Suprapubic skin (tissue), 4 donors: Measurements from ENCODE around the gene RALGDS. TPM values are rescaled to one million over a fixed set of nuclear protein-coding genes. Genes with fewer than 3 reads are reported as not detected.
A peak's percentile ranks its signal among the peaks of the same experiment; 100 is the strongest.

Experiments
- DNase-seq, 2 donors: peaks; one replicate each; pipeline ENCODE4 v3.0.0-alpha.2; 2019; ENCODE audit warnings: low spot score in 2 of 2
- H3K27ac ChIP-seq: fragments of 200-600 bp; sonication (generic); one replicate; pipeline ENCODE4 v1.5.1; 2019
- H3K27me3 ChIP-seq: fragments of 200-600 bp; sonication (generic); one replicate; pipeline ENCODE4 v1.5.1; 2019
- H3K36me3 ChIP-seq: fragments of 200-600 bp; sonication (generic); one replicate; pipeline ENCODE4 v1.5.1; 2019
- H3K4me1 ChIP-seq: fragments of 200-600 bp; sonication (generic); one replicate; pipeline ENCODE4 v1.5.1; 2019
- H3K4me3 ChIP-seq: fragments of 200-600 bp; sonication (generic); one replicate; pipeline ENCODE4 v1.5.1; 2019; ENCODE audit warnings: mild to moderate bottlenecking
- H3K9me3 ChIP-seq: fragments of 200-600 bp; sonication (generic); one replicate; pipeline ENCODE4 v1.5.1; 2019
- EP300 ChIP-seq: sonication (generic); formaldehyde crosslinking; IDR thresholded peaks from one replicate; pipeline ENCODE4 v1.6.1; 2017; ENCODE audit warnings: antibody characterized with exemption
- POLR2A ChIP-seq, 2 donors: fragments of 450-650 bp; IDR thresholded peaks; one replicate each; pipeline ENCODE4 v1.6.1; 2017; ENCODE audit warnings: antibody characterized with exemption in 2 of 2, mild to moderate bottlenecking in 2 of 2, moderate library complexity in 2 of 2
- POLR2AphosphoS5 ChIP-seq, 3 donors: sonication (generic); formaldehyde crosslinking; IDR thresholded peaks; one replicate each; pipeline ENCODE4 v1.6.1; 2017; ENCODE audit warnings: antibody characterized with exemption in 3 of 3
- WGBS: methylation state at CpG from one replicate; pipeline ENCODE4 v1.1.5; 2018; 5-methylcytosine and 5-hydroxymethylcytosine counted together
- total RNA-seq, 4 donors: library from RNA; depleted of rRNA; stranded (reverse); fragments of >200 nt; gene quantifications; one replicate each; pipeline ENCODE4 v1.1.0, GENCODE V29; 2016
- TF ChIP-seq, protein P1 (sequence below), 2 donors: fragments of 200-600 bp in 1 of 2; fragments of 450-650 bp in 1 of 2; sonication (generic) in 1 of 2; IDR thresholded peaks; one replicate each; pipeline ENCODE4 v1.5.1; 2016 to 2019; ENCODE audit warnings: antibody characterized with exemption in 2 of 2, mild to moderate bottlenecking in 1 of 2, moderate library complexity in 1 of 2

The RALGDS gene
- total RNA-seq, 4 donors from 2014 or later = 173 to 244 (median 212) TPM

DNA sequence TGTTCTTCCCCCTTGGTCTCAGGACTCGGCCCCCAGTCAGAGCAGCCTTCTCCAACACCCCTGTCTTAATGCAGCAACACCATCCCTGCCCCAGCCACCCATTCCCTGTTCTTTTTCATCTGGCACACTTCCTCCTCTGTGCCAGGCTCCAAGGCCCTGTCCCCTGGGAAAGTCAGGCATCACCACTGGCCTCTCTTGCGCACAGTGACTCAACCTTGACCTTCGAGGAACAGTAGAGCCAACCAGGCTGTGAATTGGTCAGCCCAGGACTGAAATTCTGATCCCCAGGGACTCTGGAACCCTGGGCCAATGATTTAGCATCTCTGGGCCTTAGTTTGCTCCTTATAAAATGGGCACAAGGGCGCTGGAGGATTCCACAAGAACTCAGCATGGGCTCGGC is 10.5 kb upstream of the RALGDS start:
- Histone ChIP-seq H3K27me3 (no peaks in the 10 kb centered on the region), H3K36me3 (no peaks in the 10 kb centered on the region), H3K9me3 (no peaks in the 10 kb centered on the region), H3K27ac (peak overlapping the region; percentile 15), H3K4me3 (no peak overlapping the region), H3K4me1 (peaks cover 94% of the 10 kb centered on the region)
- no peak for DNase-seq
- TF ChIP-seq EP300 (no peak), POLR2AphosphoS5 (IDR thresholded peaks at IDR 0.05) (no peak), POLR2A (IDR thresholded peaks at IDR 0.05) (no peak)
- TF ChIP-seq, protein P1, sequence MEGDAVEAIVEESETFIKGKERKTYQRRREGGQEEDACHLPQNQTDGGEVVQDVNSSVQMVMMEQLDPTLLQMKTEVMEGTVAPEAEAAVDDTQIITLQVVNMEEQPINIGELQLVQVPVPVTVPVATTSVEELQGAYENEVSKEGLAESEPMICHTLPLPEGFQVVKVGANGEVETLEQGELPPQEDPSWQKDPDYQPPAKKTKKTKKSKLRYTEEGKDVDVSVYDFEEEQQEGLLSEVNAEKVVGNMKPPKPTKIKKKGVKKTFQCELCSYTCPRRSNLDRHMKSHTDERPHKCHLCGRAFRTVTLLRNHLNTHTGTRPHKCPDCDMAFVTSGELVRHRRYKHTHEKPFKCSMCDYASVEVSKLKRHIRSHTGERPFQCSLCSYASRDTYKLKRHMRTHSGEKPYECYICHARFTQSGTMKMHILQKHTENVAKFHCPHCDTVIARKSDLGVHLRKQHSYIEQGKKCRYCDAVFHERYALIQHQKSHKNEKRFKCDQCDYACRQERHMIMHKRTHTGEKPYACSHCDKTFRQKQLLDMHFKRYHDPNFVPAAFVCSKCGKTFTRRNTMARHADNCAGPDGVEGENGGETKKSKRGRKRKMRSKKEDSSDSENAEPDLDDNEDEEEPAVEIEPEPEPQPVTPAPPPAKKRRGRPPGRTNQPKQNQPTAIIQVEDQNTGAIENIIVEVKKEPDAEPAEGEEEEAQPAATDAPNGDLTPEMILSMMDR (IDR thresholded peaks at IDR 0.05) = no peak
- 92% methylated on average over 4 of the region's 5 CpGs for WGBS

DNA sequence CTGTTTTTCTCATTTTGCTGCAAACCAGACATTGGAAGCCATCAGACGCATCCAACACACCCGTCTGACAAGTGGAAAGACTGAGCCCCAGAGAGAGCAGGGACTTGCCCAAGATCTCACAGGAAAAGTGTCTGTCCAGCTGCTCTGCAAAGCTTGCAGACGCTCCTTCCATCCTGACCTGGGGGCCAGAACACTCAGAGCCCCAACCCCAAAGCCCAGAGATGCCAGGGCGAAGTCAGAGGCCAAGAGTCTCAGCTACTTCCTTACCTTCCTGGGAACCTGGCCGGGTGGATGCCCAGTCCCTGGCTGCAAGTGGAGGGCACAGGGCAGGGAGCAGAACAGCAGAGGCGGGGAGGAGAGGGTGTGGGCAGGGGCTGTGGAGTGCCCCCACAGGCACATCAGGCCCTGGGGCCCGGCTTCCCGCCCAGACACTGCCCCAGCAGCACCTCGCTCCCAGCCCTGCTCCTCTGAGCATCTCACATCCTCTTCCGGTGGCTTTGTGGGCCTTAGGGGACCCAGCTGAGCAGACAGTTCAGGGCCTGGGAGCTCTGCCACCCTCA is 9.7 kb upstream of the RALGDS start:
- H3K9me3 ChIP-seq = no peaks in the 10 kb centered on the region
- no peak for TF ChIP-seq POLR2AphosphoS5 (IDR thresholded peaks at IDR 0.05)
- no peak for TF ChIP-seq EP300
- TF ChIP-seq, protein P1 (IDR thresholded peaks at IDR 0.05) = no peak
- no peak for TF ChIP-seq POLR2A (IDR thresholded peaks at IDR 0.05)
- peaks cover 94% of the 10 kb centered on the region for H3K4me1 ChIP-seq
- WGBS = 74% methylated on average over 7 of the region's 10 CpGs
- H3K27ac ChIP-seq = no peak overlapping the region
- H3K4me3 ChIP-seq = no peak overlapping the region
- H3K36me3 ChIP-seq = no peaks in the 10 kb centered on the region
- no peaks in the 10 kb centered on the region for H3K27me3 ChIP-seq
- DNase-seq = no peak

DNA sequence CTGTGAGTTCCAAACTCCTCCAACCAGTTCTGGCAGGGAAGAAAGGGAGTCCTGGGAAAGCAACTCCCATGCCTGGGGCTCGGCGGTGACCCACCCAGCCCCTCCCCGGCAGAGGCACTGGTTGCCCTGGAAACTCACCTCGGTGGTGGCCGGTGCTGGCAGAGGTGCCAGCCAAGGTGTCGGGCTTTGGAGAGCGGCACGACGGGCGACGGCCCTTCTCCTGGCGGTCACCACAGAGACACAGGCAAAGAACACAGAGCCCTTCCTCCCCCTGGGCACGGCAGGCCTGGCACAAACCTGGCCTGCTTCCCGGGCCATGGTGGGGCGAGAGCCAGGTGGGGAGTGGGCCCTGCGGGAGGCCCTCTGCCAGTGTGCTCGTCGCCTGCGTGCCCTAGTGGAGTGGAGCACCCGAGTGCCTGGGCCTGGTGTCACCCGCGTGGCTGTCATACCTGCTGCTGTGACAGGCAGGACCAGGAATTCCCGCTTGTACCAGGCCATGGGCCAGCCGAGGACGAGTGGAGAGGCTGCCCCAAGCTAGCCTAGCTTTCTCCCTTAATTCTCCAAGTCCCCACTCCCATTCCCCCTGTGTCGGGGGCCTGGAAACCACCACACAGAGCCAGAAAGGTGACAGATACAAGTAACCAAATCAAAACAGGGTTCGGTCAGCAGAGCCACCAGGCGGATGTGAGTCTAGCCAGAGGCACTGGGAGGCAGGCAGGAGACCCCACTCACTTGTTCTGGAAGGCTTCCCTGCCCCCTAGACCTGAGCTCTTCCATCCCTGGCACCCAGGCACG is 8.2 kb upstream of the RALGDS start:
- Histone ChIP-seq H3K36me3 (no peaks in the 10 kb centered on the region), H3K9me3 (no peaks in the 10 kb centered on the region), H3K4me3 (peak overlapping the region; percentile 1), H3K27me3 (no peaks in the 10 kb centered on the region), H3K27ac (peak overlapping the region; percentile 89), H3K4me1 (peaks cover 93% of the 10 kb centered on the region)
- WGBS = 80% methylated on average over 16 of the region's 29 CpGs
- peak in 1 of 2 donors; percentile 79 for DNase-seq
- TF ChIP-seq POLR2A (IDR thresholded peaks at IDR 0.05) = no peak
- TF ChIP-seq, protein P1 (IDR thresholded peaks at IDR 0.05) = no peak
- TF ChIP-seq EP300 = no peak
- TF ChIP-seq POLR2AphosphoS5 (IDR thresholded peaks at IDR 0.05) = no peak

- DNase-seq = no peak
- Histone ChIP-seq H3K27me3 (no peaks in the 10 kb centered on the region), H3K36me3 (no peaks in the 10 kb centered on the region), H3K9me3 (no peaks in the 10 kb centered on the region), H3K4me1 (peaks cover 86% of the 10 kb centered on the region), H3K4me3 (peak overlapping the region; percentile 1), H3K27ac (peak overlapping the region; percentile 89)
- no peak for TF ChIP-seq POLR2AphosphoS5 (IDR thresholded peaks at IDR 0.05)
- no peak for TF ChIP-seq EP300
- TF ChIP-seq, protein P1 (IDR thresholded peaks at IDR 0.05) = no peak
- no peak for TF ChIP-seq POLR2A (IDR thresholded peaks at IDR 0.05)
- 74% methylated on average over 13 of the region's 13 CpGs for WGBS
These were observed 7.1 kb upstream of the RALGDS start for GRCh38 chr9:133128152-133128551.

DNA sequence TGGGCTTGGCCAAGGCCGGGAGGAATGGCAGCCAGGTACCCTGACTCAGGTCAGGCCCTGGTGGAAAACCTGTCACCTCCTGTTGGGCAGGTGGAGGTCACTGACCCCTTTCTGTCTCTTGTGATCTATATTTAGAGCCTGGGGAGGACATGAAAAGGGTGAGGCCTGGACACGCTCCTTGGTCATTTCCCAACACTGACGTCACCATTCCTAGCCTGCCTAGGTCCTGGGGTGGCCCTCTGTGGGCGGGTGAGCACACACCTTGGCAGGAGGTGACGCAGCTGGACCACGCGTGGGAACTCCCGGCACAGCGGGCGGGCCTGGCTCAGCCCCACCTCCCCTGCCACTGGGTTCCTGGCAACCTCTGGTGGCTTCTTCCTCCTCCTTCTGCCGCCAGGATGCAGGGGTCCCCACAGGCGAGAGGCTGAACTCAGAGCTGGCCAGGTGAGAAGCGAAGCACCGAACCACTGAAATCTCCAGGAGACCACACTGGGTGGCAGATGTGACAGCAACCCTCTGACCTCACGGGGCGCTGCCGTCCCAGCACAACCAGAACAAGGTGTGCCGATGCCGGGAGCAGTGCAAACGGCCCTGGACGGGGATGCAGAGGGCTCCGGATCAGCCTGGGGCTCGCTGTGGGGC is 6.4 kb upstream of the RALGDS start:
- TF ChIP-seq POLR2AphosphoS5 (IDR thresholded peaks at IDR 0.05) (peak in 2 of 3 donors; percentile 51 to 65), EP300 (no peak)
- DNase-seq = peak in 1 of 2 donors; percentile 91
- H3K9me3 ChIP-seq = no peaks in the 10 kb centered on the region
- H3K27ac ChIP-seq = peak overlapping the region; percentile 89
- no peaks in the 10 kb centered on the region for H3K27me3 ChIP-seq
- no peaks in the 10 kb centered on the region for H3K36me3 ChIP-seq
- no peak overlapping the region for H3K4me3 ChIP-seq
- 71% methylated on average over 11 of the region's 23 CpGs for WGBS
- peaks cover 86% of the 10 kb centered on the region for H3K4me1 ChIP-seq
